Stimulated activated naive B cell treated with anti-CD40 and anti-IgM and Interleukin-4, amounts not matched to agents 10 μg/mL and 1 μg/mL and 100 μg/mL, for 72 hours (primary cell): ENCODE results near the gene TXNDC2.
"Not testable (repeated sequence)": the region's sequence is repeated elsewhere in the genome, so short reads cannot be mapped to it uniquely, and the experiment has no call there.

Experiments used
- ATAC-seq, 2 donors: fragments of 150-1000 bp; cut with Tn5 transposase; replicated peaks; 2 replicates each; pipeline ENCODE4 v1.10.0; 2021; ENCODE audit warnings: moderate library complexity in 1 of 2
- DNase-seq: peaks from one replicate; pipeline ENCODE4 v3.0.0; 2021
- H3K27ac Mint-ChIP-seq: one replicate; pipeline ENCODE4 v1.8.0; 2022; ENCODE audit warnings: mild to moderate bottlenecking, mixed read lengths
- H3K27me3 Mint-ChIP-seq, 2 donors: one replicate each; pipeline ENCODE4 v1.8.0; 2022; ENCODE audit warnings: mixed read lengths in 2 of 2
- H3K36me3 Mint-ChIP-seq, 2 donors: one replicate each; pipeline ENCODE4 v1.8.0; 2022; ENCODE audit warnings: mixed read lengths in 2 of 2, mild to moderate bottlenecking in 1 of 2
- H3K4me1 Mint-ChIP-seq, 2 donors: one replicate each; pipeline ENCODE4 v1.8.0; 2022; ENCODE audit warnings: mixed read lengths in 2 of 2, mild to moderate bottlenecking in 1 of 2
- H3K4me3 Mint-ChIP-seq, 2 donors: one replicate each; pipeline ENCODE4 v1.8.0; 2022; ENCODE audit warnings: mild to moderate bottlenecking in 2 of 2, mixed read lengths in 2 of 2, moderate library complexity in 1 of 2
- H3K9me3 Mint-ChIP-seq, 2 donors: one replicate each; pipeline ENCODE4 v1.8.0; 2022; ENCODE audit warnings: mixed read lengths in 2 of 2, mild to moderate bottlenecking in 1 of 2

TXNDC2 gene

DNA sequence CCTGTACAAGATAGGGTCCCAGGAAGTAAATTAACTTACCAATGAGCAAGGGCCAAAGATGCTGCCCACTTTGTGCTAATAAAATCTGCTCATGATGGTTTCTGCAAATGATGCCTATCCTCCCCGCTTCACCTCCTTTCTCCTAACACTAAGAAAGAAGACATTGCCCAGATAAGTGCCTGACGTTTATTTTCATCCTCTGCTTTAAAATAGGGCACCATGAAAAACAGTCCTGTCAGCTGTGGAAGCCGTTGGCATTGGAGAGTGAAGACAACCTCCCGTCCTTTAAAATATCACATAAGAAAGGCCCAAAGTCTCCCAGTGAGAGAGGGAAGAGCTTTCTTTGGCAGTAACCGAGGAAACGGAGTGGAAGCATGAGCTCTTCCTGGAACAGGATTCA is 1.7 kb upstream of the TXNDC2 start:
- peaks cover 0 to 4% of the 10 kb centered on the region in 2 donors for H3K27me3 Mint-ChIP-seq
- DNase-seq (no peak), ATAC-seq (no peak)
- no peaks in the 10 kb centered on the region for H3K4me1 Mint-ChIP-seq
- no peak overlapping the region for H3K27ac Mint-ChIP-seq
- no peak overlapping the region for H3K4me3 Mint-ChIP-seq
- H3K36me3 Mint-ChIP-seq = no peaks in the 10 kb centered on the region
- H3K9me3 Mint-ChIP-seq = no peaks in the 10 kb centered on the region

DNA sequence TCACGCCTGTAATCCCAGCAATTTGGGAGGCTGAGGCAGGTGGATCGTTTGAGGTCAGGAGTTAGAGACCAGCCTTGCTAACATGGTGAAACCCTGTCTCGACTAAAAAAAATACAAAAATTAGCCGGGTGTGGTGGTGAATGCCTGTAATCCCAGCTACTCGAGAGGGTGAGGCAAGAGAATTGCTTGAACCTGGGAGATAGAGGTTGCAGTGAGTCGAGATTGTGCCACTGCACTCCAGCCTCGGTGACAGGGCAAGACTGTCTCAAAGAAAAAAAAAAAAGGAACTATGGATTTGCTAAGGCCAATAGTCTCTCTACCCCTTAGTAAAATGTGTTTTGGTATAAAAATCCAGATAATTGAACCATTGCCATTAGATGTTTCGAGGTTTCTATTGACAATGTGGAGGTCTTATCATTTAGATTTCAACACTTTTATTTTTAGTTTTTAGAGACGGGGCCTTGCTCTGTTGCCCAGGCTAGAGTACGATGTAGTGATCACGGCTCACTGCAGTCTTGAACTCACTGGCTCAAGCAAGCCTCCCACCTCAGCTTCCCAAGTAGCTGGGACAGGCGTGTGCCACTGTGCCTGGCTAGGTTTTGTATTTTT is 1.1 kb upstream of the TXNDC2 start:
- DNase-seq (no peak), ATAC-seq (no peak)
- Mint-ChIP-seq H3K9me3 (no peaks in the 10 kb centered on the region), H3K27ac (no peak overlapping the region), H3K4me1 (no peaks in the 10 kb centered on the region), H3K4me3 (no peak overlapping the region), H3K36me3 (no peaks in the 10 kb centered on the region), H3K27me3 (peaks cover 0 to 4% of the 10 kb centered on the region in 2 donors)

DNA sequence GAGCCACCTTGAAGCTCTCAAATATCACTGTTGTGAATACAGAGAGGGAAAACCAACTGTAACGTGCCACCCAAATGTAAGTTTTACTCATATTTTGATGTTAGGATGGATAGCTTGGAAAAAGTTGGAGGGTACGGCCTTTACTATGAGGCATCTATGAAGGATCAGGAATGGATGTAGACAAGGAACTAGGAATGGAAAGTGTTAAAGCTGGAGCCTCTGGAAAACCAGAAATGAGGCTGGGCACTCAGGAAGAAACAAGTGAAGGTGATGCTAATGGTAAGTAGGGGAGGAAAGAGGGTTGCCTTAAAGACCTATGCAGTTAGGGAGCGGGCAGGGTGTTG is 204 bp downstream of the TXNDC2 start:
- DNase-seq (no peak), ATAC-seq (no peak)
- Mint-ChIP-seq H3K27ac (no peak overlapping the region), H3K9me3 (no peaks in the 10 kb centered on the region), H3K36me3 (no peaks in the 10 kb centered on the region), H3K4me1 (no peaks in the 10 kb centered on the region), H3K27me3 (peaks cover 0 to 4% of the 10 kb centered on the region in 2 donors), H3K4me3 (no peak overlapping the region)

DNA sequence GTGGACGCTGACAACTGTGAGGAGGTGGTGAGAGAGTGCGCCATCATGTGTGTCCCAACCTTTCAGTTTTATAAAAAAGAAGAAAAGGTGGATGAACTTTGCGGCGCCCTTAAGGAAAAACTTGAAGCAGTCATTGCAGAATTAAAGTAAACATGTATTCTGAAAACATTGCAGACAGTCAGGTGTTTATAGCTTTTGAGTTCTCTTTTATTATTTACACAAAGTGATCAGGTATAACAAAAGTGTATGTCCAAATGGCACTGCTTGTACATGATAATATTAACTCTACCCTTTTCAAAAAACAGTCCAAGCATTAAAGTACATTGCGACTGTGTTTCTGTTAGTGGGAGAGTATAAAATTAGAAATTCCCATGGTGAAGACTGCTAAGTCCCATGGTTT is 2.2 kb downstream of the TXNDC2 start:
- Mint-ChIP-seq H3K27ac (no peak overlapping the region), H3K9me3 (no peaks in the 10 kb centered on the region), H3K36me3 (no peaks in the 10 kb centered on the region), H3K27me3 (peaks cover 0 to 4% of the 10 kb centered on the region in 2 donors), H3K4me1 (no peaks in the 10 kb centered on the region), H3K4me3 (no peak overlapping the region)
- ATAC-seq (no peak), DNase-seq (no peak)

DNA sequence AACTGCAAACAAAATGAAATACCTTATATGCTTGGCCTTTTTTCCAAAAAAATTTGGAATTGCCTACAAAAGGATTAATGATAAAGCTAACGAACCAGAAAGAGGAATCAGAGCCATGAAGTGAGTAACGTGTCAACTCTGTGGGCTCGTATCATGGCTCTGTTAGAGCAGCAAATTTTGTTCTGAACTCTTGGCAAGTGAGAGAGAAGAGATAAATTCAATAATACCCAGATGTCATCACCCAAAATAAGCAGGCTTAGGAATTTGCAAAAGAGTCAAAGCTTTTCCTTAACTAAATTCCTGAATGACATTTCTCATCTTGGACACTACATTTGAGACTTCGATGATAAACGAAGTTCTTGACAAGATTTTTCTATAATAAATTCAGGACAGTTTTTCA is 4.4 kb downstream of the TXNDC2 start:
- Mint-ChIP-seq H3K9me3 (no peaks in the 10 kb centered on the region), H3K4me1 (no peaks in the 10 kb centered on the region), H3K27me3 (peaks cover 0 to 4% of the 10 kb centered on the region in 2 donors), H3K27ac (no peak overlapping the region), H3K4me3 (no peak overlapping the region), H3K36me3 (no peaks in the 10 kb centered on the region)
- no peak for ATAC-seq
- no peak for DNase-seq

DNA sequence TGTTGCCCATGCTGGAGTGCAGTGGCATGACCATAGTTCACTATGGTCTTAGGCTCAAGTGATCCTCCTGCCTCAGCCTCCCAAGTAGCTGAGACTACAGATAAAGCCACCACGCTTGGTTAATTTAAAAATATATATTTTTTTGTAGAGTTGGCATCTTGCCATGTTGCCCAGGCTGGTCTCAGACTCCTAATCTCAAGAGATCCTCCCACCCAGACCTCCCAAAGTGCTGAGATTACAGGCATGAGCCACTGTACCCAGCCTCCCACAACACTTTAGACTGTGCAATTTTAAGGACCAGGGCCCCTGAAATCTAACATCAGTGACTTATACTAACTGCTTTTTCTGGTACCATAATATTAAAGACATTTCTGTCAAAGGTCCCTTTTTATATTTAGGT is 5.2 kb downstream of the TXNDC2 start:
- no peaks in the 10 kb centered on the region for H3K4me1 Mint-ChIP-seq
- ATAC-seq (no peak), DNase-seq (no peak)
- H3K4me3 Mint-ChIP-seq = no peak overlapping the region
- peaks cover 0 to 4% of the 10 kb centered on the region in 2 donors for H3K27me3 Mint-ChIP-seq
- no peaks in the 10 kb centered on the region for H3K36me3 Mint-ChIP-seq
- no peaks in the 10 kb centered on the region for H3K9me3 Mint-ChIP-seq
- H3K27ac Mint-ChIP-seq = no peak overlapping the region

DNA sequence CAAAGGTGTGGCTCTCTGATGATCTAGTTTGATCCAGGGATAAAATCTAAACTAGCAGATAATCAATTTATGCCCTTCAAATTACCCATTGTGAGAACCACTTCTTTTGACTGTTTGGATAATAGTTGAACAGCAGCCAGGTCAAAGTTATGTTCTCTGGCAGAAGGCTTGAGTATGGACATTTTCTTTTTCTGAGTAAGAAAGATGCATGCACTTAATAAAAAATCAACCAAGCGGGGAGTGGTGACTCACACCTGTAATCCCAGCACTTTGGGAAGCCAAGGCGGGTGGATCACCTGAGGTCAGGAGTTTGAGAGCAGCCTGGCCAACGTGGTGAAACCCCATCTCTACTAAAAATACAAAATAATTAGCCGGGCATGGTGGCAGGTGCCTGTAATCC is 5.7 kb downstream of the TXNDC2 start:
- not testable (repeated sequence) for H3K27me3 Mint-ChIP-seq, H3K4me3 Mint-ChIP-seq, H3K9me3 Mint-ChIP-seq, H3K27ac Mint-ChIP-seq, H3K36me3 Mint-ChIP-seq, DNase-seq, ATAC-seq, H3K4me1 Mint-ChIP-seq

DNA sequence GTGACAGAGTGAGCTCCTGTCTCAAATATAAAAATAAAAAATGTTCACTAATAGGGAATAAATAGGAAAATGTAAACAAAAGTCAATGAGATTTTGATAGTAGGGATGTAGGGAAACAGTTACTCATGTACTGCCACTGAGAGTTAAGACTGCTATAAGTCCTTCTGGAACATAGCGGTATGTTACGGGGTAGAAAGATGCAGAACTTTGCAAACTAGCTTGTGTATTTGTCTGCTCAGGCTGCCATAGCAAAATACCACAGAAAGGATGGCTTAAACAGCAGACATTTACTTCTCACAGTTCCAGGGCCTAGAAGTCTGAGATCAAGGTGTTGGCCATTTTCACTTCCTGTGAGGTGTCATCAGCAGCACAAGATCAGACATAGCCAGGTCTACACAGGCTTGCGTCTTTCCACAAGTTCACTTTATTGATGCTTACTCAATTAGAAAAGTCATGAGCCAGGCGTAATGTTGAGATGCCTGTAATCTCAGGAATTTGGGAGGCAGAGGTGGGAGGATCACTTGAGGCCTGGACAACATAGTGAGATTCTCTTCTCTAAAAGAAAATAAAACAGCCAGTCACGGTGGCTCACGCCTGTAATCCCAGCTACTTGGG is 8.8 kb downstream of the TXNDC2 start:
- H3K4me1 Mint-ChIP-seq = peaks cover 0 to 9% of the 10 kb centered on the region in 2 donors
- no peak overlapping the region for H3K4me3 Mint-ChIP-seq
- no peak for DNase-seq
- no peaks in the 10 kb centered on the region for H3K27me3 Mint-ChIP-seq
- no peak for ATAC-seq
- H3K9me3 Mint-ChIP-seq = no peaks in the 10 kb centered on the region
- H3K36me3 Mint-ChIP-seq = no peaks in the 10 kb centered on the region
- no peak overlapping the region for H3K27ac Mint-ChIP-seq

DNA sequence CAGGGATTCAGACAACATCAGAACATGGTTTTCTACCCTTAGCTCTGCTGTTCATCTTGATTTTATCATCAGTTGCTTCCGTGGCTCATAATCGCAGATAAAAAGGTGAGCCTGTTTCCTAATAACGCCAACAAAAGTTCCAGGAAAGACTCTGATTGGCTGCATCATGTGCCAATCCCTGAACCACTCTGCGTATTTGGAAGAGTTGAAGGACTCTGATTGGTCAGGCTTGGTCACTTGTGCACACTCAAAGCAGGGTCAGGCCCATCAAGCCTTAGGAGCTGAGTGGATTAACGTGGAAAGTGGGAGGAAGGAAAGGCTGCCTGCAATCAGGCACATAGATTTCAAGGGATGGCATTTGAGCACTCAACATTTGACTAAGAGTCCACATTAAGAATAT is 11.4 kb downstream of the TXNDC2 start:
- no peak for DNase-seq

DNA sequence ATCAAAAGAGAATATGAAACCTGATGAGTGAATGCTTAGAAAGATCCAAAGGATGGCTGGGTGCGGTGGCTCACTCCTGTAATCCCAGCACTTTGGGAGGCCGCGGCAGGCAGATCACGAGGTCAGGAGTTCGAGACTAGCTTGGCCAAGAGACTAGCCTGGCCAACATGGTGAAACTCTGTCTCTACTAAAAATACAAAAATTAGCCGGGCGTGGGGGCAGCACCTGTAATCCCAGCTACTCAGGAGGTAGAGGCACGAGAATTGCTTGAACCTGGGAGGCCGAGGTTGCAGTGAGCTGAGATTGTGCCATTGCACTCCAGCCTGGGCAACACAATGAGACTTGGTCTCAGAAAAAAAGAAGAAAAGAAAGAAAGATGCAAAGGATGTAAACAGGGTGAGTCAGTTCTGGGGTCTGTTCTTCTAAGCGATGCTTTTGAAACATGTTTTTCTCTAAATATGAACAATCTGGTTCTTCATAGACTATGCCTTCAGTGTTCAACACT is 12.1 kb downstream of the TXNDC2 start:
- H3K27ac Mint-ChIP-seq, H3K36me3 Mint-ChIP-seq, H3K27me3 Mint-ChIP-seq, H3K4me1 Mint-ChIP-seq, H3K4me3 Mint-ChIP-seq, H3K9me3 Mint-ChIP-seq, ATAC-seq, DNase-seq: not testable (repeated sequence)

More for the DNA sequence above, 11.4 kb downstream of the TXNDC2 start:
- H3K36me3 Mint-ChIP-seq = no peaks in the 10 kb centered on the region
- H3K4me1 Mint-ChIP-seq = peaks cover 0 to 9% of the 10 kb centered on the region in 2 donors
- ATAC-seq = no peak
- H3K9me3 Mint-ChIP-seq = no peaks in the 10 kb centered on the region
- H3K4me3 Mint-ChIP-seq = no peak overlapping the region
- H3K27me3 Mint-ChIP-seq = no peaks in the 10 kb centered on the region
- no peak overlapping the region for H3K27ac Mint-ChIP-seq

DNA sequence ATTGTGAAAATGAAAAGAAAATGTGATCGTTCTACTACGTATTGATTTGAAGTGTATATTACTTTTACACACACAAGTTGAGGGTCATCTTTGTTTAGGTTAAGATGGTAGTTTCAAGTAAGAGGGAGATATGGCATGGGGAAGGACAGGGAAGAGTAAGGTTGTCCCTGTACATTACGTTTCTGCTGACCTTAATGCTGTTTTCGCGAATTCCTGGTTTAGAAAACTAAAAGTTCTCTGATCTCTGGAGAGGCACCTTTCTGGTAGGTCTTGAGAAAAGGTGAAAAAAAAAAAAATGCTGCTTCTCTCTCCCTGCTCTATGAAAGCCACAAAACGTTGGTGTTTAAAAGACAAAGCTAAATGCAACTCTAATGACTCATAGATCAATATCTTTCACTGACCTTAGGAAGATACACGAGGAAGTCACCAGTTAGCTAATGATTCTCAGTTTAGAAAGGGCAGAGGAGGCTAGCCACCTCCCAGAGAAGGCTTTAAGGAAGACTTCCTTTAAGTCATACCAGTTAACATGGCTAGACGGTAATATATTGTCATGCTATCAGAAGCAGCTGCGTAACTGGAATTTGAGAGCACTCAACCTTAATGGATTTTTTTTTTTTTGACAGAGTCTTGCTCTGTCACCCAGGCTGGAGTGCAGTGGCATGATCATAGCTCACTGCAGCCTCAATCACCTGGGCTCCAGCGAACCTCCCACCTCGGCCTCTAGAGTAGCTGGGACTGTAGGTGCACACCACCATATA is 13.2 kb downstream of the TXNDC2 start:
- H3K4me1 Mint-ChIP-seq = peaks cover 0 to 9% of the 10 kb centered on the region in 2 donors
- no peaks in the 10 kb centered on the region for H3K9me3 Mint-ChIP-seq
- H3K36me3 Mint-ChIP-seq = no peaks in the 10 kb centered on the region
- H3K27me3 Mint-ChIP-seq = peaks cover 4 to 5% of the 10 kb centered on the region in 2 donors
- peak overlapping the region in 1 of 2 donors; percentile 42 for H3K4me3 Mint-ChIP-seq
- DNase-seq (no peak), ATAC-seq (peak; percentile 93 to 94)
- H3K27ac Mint-ChIP-seq = peak overlapping the region; percentile 27

DNA sequence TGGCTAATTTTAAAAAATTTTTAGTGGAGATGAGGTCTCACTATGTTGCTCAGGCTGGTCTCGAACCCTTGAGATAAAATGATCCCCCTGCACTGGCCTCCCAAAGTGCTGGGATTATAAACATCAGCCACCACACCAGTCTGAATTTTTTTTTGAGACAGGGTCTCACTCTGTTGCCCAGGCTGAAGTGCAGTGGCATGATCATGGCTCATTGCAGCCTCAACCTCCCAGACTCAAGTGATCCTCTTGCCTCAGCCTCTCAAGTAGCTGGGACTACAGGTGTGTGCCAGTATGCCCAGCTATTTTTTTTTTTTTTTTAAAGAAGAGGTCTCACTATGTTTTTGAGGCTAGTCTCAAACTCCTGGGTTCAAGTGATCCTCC is 13.8 kb downstream of the TXNDC2 start:
- not testable (repeated sequence) for ATAC-seq, H3K36me3 Mint-ChIP-seq

DNA sequence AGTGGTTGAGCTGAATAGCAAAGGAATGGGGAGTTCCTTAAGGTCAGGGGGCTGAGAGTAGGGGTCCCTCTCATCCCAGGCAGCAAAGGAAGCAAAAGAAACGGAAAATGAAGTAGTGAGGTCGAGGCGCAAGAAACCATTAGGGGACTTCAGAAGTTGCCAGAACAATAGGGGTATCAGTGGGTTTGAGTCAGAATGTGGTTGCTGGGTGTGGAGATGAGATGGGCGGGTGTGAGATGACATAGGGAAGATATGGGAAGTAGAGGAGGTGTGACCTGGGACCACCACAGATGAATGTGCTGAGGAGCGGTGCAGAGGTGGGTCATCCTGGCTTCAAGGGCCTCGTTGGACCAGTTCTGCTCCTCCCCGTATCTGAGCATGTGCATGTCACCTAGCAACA is 14.9 kb downstream of the TXNDC2 start:
- ATAC-seq = no peak
- no peaks in the 10 kb centered on the region for H3K36me3 Mint-ChIP-seq
- H3K27ac Mint-ChIP-seq = no peak overlapping the region
- no peak overlapping the region for H3K4me3 Mint-ChIP-seq
- H3K9me3 Mint-ChIP-seq = no peaks in the 10 kb centered on the region
- DNase-seq = no peak
- peaks cover 6% of the 10 kb centered on the region in 2 donors for H3K27me3 Mint-ChIP-seq
- peaks cover 0 to 9% of the 10 kb centered on the region in 2 donors for H3K4me1 Mint-ChIP-seq

More for the DNA sequence above, 13.8 kb downstream of the TXNDC2 start:
- H3K9me3 Mint-ChIP-seq, H3K27me3 Mint-ChIP-seq, H3K27ac Mint-ChIP-seq, H3K4me3 Mint-ChIP-seq, DNase-seq, H3K4me1 Mint-ChIP-seq: not testable (repeated sequence)

DNA sequence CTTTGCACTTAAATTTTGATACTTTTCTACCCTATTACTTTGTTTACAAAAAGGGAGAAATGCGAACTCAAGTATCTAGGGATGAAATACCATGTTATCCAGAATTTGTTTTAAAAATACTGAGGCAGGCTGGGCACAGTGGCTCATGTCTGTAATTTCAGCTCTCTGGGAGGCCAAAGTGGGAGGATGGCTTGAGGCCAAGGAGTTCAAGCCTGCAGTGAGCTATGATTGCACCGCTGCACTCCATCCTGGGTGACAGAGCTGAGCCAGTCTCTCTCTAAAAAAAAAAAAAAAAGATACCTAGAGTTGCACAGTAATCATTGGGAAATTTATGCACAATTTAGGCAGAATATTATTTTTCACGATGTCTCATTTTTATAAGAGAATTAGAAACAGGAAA is 15.6 kb downstream of the TXNDC2 start:
- peaks cover 11% of the 10 kb centered on the region in 2 donors for H3K27me3 Mint-ChIP-seq
- H3K9me3 Mint-ChIP-seq = no peaks in the 10 kb centered on the region
- no peak for ATAC-seq
- peaks cover 0 to 9% of the 10 kb centered on the region in 2 donors for H3K4me1 Mint-ChIP-seq
- H3K4me3 Mint-ChIP-seq = no peak overlapping the region
- no peaks in the 10 kb centered on the region for H3K36me3 Mint-ChIP-seq
- DNase-seq = no peak
- no peak overlapping the region for H3K27ac Mint-ChIP-seq

DNA sequence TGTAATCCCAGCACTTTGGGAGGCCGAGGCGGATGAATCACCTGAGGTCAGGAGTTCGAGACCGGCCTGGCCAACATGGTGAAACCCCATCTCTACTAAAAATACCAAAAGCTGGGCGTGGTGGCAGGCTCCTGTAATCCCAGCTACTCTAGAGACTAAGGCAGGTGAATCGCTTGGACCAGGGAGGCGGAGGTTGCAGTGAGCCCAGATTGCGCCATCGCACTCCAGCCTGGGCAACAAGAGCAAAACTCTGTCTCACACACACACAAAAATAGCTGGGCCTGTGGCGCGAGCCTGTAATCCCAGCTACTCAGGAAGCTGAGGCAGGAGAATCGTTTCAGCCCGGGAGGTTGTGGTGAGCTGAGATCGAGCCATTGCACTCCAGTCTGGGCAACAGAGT is 16.5 kb downstream of the TXNDC2 start:
- not testable (repeated sequence) for H3K27ac Mint-ChIP-seq, DNase-seq, ATAC-seq, H3K9me3 Mint-ChIP-seq, H3K4me3 Mint-ChIP-seq, H3K4me1 Mint-ChIP-seq, H3K36me3 Mint-ChIP-seq
- peaks cover 17 to 20% of the 10 kb centered on the region in 2 donors for H3K27me3 Mint-ChIP-seq
